GM21360 (cell line): ENCODE results near the gene MRPS7.
A peak's percentile ranks its signal among the peaks of the same experiment; 100 is the strongest.
"Not testable (repeated sequence)": the region's sequence is repeated elsewhere in the genome, so short reads cannot be mapped to it uniquely, and the experiment has no call there.

Source experiments
- ATAC-seq: cut with Tn5 transposase; IDR thresholded peaks from one replicate; pipeline ENCODE4 v1.9.1; 2021; ENCODE audit warnings: mild to moderate bottlenecking, moderate library complexity; ENCODE audit not compliant: unreplicated experiment

Gene MRPS7

DNA sequence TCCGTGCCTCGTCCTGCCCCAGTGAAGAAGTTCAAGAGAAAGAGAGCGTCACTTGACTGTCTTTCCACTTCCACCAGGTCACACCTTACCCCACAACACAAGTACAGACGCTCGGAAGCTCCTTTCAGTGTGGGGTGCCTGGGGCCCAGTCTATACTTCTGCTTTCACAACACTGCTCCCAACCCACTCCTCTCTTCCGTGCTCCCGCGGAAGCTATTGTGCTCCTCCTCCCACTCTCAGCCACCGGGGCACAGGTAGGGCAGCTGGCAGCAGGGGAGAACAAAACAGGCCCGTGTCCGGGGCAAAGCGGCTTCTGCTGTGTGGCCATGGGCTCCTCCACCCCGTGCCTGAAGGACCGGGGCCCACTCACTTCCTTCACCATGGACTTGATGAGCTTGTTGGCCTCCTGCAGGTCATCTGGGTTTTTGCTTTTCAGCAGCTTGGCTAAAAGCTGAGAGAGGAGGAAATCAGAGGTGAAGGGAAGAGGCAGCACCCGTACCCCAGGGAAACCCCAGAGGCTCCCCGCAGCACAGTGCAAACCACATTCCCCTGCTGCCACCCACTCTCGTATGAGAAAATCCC, 19.1 kb upstream of the MRPS7 start:
- ATAC-seq, result no peak

GRCh38 chr17:75244133-75244866, 17.4 kb upstream of the MRPS7 start:
- no peak for ATAC-seq

DNA sequence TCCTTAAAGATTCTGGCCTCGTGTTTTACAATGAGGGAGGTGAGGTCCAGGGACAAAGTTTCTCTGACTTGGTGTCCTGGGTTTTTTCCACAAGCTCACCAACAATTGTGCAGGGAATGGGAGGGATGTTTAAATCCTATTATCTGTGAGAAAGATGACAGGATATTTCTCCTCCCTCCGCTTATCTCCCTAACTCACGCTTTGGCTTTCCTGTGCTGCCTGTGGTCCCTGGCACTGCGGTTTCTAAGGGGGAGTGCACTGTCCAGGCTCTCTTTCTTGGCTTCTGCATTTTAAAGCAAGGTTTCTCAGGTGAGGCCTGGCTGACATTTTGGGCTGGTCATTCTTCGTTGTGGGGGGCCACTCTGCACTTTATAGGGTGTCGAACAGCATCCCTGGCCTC, 16.7 kb upstream of the MRPS7 start:
- ATAC-seq, result no peak

DNA sequence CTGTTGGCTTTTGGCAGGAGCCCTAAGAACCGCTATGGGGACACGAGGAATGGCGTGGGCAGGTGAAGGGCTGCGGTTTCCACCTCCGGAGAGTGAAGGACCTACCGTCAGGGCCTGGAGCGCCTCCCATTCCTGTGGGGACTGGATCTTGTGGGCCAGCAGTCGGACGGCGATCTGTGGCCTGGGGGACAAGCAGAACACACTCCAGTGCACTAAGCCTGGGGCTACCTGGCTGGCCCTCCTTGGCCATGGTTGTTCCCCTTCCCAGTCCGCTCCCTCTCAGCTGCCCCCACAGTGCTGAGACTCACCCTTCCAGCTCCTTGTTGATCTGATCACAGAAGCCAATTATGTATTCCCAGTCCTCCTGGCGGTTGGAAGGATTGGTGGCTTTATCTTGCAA, 15.3 kb upstream of the MRPS7 start:
- no peak for ATAC-seq

- ATAC-seq, result no peak
Observed at GRCh38 chr17:75249564-75249963, 12.1 kb upstream of the MRPS7 start.

DNA sequence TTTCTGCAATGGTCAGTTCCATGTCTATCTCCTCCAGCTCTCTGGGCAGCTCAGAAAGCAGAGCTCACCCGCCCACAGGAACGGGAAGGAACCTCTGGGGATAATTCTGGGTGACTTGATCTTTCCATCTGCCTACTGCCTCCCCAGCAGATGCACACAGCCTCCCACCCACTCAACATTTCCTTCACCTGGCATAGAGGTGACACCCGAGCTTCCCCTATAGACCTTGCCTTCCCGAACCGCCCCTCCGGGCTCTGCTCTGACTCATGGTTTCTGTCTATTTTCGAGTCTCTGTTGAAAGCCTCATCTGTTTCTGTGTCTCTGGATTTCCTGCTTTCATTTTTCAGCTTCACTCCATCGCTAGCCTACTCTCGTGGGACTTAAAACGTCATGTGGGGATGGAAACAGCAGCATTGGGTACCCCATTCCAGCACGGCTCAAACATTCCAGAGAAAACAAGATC, 11.6 kb upstream of the MRPS7 start:
- peak; percentile 81 for ATAC-seq

GRCh38 chr17:75252039-75252816, 9.5 kb upstream of the MRPS7 start:
- ATAC-seq, result no peak

DNA sequence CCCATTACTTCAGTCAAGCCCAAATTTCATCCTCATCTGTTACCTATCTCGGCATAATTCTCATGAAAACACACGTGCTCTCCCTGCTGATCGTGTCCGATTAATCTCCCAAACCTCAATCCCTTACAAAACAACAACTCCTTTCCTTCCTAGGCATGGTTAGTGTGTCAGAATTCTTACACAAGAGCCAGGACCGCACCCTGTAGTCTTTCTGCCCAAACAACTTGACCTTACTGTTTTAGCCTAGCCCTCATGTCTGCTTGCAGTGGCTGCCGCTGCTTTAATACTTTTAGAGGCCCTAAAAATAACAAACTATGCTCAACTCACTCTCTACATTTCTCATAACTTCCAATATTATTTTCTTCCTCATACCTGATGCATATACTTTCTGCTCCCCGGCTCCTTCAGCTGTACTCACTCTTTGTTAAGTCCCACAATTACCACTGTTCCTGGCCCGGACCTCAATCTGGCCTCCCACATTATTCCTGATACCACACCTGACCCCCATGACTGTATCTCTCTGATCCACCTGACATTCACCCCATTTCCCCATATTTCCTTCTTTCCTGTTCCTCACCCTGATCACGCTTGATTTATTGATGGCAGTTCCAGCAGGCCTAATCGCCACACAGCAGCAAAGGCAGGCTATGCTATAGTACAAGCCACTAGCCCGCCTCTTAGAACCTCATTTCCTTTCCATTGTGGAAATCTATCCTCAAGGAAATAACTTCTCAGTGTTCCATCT, 5.6 kb upstream of the MRPS7 start:
- ATAC-seq, result not testable (repeated sequence)

GRCh38 chr17:75257228-75257627, 4.5 kb upstream of the MRPS7 start:
- ATAC-seq, result not testable (repeated sequence)

GRCh38 chr17:75260641-75261335, 891 bp upstream of the MRPS7 start:
- peak; percentile 15 for ATAC-seq

GRCh38 chr17:75262112-75262606, 480 bp downstream of the MRPS7 start:
- no peak for ATAC-seq

GRCh38 chr17:75263055-75263454, 1.4 kb downstream of the MRPS7 start:
- no peak for ATAC-seq

GRCh38 chr17:75265614-75266315, 4.1 kb downstream of the MRPS7 start:
- no peak for ATAC-seq

DNA sequence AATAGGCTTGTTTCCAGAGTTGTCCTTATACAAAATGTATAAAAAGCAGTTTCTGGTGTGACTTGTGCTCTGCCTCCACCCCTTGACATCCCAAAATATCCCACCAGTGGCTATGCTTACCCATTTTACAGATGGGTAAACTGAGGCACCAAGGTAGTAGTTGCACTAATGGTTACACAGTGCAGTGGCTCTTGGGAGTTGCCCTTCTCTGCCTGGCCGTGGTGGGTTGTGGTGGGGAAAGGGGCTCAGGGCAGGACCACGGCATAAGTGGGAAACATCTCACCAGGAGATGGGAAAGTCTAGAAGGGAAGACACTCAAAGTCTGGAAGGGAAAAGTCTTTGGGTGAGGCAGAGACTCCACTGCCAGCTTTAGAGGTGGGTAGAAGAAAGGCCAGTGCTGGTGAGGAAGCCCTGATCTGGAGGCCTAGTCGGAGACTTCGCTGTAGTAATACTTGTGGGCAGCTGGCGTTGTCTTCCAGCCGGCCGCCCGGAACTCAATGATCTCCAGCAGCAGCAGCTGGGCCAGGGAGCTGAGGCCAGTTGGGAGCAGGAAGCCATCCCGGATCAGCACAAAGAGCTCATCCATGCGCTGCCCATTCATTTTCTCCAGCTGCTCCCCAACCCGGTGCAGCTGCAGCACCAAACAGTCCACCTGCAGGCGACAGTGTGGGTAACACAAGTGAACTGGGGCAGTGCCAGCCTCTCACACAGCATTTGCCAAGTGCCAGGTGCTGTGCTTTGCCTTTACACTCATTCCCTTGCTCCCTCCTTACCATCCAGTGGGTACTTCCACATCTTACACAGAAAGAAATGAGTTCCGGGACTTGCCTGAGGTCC, 4.9 kb downstream of the MRPS7 start:
- no peak for ATAC-seq

- no peak for ATAC-seq
Observed at GRCh38 chr17:75267153-75267410, 5.4 kb downstream of the MRPS7 start.

DNA sequence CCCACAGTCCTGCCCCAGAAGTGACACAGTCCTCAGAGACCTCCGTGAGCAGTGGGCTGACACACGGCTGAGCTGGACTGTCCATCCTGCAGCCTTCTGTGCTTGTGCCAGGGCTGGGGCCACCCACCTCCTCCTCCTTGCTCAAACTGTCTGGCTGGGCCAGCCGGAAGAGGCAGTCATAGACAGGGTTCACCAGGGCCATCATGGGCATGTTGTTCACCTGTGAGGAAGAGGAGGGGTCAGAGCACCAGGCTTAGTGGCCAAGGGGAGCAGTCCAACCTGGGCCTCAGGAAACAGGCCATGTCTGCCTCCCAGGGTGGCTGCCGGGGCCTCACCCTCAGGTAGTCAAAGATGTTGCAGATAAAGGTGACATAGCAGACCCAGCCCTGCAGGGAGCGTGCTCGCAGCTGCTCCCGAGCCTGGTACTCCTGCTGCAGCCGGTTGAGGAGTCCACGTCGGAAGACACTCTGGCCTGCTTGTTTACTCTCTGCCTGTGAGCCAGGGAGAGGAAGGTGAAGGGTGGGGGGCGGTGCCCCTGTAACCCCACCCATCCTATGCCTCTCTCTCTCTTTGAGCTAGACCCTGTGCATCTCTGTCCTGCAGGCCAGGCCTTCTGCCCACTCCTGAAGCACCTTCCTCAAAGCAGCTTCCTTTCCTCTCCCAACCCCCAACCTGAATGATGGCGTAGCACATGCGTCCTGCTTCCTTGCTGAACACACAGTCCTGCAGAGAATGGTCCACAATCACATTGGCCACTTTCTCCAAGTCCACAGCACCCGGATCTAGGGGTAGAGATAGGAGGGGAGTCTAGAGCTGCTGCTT, 5.9 kb downstream of the MRPS7 start:
- ATAC-seq, result no peak

- ATAC-seq, result no peak
Observed at GRCh38 chr17:75269844-75270217, 8.2 kb downstream of the MRPS7 start.

DNA sequence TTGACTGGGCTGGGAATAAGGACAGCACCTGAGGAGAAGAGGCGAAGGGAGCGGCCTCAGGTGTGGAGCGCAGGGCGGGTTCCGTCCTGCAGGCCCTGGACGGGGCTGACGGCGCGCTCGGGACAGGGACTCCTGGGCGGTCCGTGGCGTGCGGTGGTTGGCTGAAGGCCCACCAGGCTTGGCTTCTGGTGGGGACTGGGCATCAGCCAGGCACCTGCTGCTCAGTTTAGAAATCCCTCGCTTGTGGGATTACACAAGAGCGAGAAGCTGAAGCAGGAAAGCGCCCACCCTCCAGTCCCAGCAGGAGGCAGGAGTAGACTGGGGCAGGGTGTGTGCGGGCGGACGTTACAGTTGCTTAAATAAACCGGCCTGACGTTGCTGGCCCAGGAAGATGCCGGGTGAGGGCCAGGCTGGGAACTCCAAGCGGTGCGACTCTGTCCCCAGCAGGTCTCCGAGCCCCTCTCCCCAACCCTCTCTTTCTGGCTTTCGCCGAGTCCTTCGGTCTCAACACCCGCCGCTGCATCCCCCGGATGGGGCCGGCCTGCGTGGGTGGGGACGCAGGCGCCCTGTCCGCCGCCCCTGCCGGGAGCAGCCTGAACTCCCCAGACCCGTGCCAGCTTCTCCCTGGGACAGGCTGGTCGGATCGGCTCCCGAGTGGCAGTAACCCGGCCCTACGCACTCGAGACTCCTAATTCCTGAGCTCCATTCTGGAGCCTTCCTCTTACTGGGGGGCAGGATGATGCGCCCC, 8.7 kb downstream of the MRPS7 start:
- peak; percentile 29 for ATAC-seq
